ENCODE measurements around the gene CYSRT1. TPM values are rescaled to one million over a fixed set of nuclear protein-coding genes. Genes with fewer than 3 reads are reported as not detected.
"Not testable (repeated sequence)": the region's sequence is repeated elsewhere in the genome, so short reads cannot be mapped to it uniquely, and the experiment has no call there.

The CYSRT1 gene
- total RNA-seq, 1 donor from 2014 or later = 0.41 TPM

- ATAC-seq (peak; percentile 67), DNase-seq (peak; percentile 93)
- Histone ChIP-seq H3K36me3 (peaks cover 21% of the 10 kb centered on the region), H3K4me1 (peaks cover 50% of the 10 kb centered on the region), H3K27me3 (peaks cover 4% of the 10 kb centered on the region), H3K27ac (peak overlapping the region; percentile 93), H3K9me3 (no peaks in the 10 kb centered on the region), H3K4me3 (peak overlapping the region; percentile 74)
- intact Hi-C loops (cut with DNase I) = no loop called here
- TF ChIP-seq, protein P1, sequence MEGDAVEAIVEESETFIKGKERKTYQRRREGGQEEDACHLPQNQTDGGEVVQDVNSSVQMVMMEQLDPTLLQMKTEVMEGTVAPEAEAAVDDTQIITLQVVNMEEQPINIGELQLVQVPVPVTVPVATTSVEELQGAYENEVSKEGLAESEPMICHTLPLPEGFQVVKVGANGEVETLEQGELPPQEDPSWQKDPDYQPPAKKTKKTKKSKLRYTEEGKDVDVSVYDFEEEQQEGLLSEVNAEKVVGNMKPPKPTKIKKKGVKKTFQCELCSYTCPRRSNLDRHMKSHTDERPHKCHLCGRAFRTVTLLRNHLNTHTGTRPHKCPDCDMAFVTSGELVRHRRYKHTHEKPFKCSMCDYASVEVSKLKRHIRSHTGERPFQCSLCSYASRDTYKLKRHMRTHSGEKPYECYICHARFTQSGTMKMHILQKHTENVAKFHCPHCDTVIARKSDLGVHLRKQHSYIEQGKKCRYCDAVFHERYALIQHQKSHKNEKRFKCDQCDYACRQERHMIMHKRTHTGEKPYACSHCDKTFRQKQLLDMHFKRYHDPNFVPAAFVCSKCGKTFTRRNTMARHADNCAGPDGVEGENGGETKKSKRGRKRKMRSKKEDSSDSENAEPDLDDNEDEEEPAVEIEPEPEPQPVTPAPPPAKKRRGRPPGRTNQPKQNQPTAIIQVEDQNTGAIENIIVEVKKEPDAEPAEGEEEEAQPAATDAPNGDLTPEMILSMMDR (IDR thresholded peaks at IDR 0.05) = no peak
Observed at GRCh38 chr9:137240318-137240840, 15.4 kb downstream of the CYSRT1 start.

DNA sequence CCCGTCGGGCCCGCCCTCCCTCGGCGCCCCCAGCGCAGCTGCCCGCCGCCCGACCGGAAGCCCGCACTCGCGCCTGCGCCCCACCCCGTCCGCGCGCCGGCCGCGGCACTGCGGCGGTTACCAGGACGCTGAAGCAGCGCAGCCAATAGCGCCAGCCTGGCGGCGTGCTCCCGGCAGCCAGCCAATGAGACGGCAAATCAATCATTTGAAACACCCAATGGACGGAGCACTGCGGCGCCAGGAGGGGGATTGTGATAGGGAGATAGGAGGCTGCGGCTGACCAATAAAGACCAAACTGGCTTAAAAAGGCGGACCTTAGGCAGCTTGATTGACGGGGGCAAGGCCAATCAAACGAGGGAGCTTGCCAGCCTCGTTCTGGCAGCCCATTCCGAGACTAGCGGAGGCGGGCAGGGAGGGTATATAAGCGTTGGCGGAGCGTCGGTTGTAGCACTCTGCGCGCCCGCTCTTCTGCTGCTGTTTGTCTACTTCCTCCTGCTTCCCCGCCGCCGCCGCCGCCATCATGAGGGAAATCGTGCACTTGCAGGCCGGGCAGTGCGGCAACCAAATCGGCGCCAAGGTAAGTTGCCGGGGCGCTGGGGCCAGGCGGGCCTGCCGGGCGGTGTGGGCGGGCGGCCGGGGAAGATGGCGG, 16.0 kb downstream of the CYSRT1 start, which contains the start of gene TUBB4B:
Gene TUBB4B, plus strand, starts transcription at position 447 of the 649 bp plus-strand sequence. Its CDS starts 74 bp downstream, at position 521.
- TF ChIP-seq, protein P1 (IDR thresholded peaks at IDR 0.05) = no peak
- peak; percentile 99 for DNase-seq
- intact Hi-C loops (cut with DNase I) = no loop called here
- H3K36me3 ChIP-seq = peaks cover 21% of the 10 kb centered on the region
- H3K27me3 ChIP-seq = peaks cover under 1% of the 10 kb centered on the region
- peak within 1 kb of the TSS; percentile 93 for H3K27ac ChIP-seq
- peaks cover 50% of the 10 kb centered on the region for H3K4me1 ChIP-seq
- H3K4me3 ChIP-seq = peak within 1 kb of the TSS; percentile 92
- H3K9me3 ChIP-seq = no peaks in the 10 kb centered on the region
- peak; percentile 87 for ATAC-seq

- Histone ChIP-seq H3K4me1 (peaks cover 44% of the 10 kb centered on the region), H3K9me3 (no peaks in the 10 kb centered on the region), H3K27me3 (no peaks in the 10 kb centered on the region), H3K4me3 (peak overlapping the region; percentile 92), H3K36me3 (peaks cover 21% of the 10 kb centered on the region), H3K27ac (peak overlapping the region; percentile 86)
- DNase-seq (peak; percentile 85), ATAC-seq (peak; percentile 28)
- TF ChIP-seq, protein P1 (IDR thresholded peaks at IDR 0.05) = no peak
- intact Hi-C loops (cut with DNase I) = no loop called here
Observed at GRCh38 chr9:137241490-137242268, 16.7 kb downstream of the CYSRT1 start.

DNA sequence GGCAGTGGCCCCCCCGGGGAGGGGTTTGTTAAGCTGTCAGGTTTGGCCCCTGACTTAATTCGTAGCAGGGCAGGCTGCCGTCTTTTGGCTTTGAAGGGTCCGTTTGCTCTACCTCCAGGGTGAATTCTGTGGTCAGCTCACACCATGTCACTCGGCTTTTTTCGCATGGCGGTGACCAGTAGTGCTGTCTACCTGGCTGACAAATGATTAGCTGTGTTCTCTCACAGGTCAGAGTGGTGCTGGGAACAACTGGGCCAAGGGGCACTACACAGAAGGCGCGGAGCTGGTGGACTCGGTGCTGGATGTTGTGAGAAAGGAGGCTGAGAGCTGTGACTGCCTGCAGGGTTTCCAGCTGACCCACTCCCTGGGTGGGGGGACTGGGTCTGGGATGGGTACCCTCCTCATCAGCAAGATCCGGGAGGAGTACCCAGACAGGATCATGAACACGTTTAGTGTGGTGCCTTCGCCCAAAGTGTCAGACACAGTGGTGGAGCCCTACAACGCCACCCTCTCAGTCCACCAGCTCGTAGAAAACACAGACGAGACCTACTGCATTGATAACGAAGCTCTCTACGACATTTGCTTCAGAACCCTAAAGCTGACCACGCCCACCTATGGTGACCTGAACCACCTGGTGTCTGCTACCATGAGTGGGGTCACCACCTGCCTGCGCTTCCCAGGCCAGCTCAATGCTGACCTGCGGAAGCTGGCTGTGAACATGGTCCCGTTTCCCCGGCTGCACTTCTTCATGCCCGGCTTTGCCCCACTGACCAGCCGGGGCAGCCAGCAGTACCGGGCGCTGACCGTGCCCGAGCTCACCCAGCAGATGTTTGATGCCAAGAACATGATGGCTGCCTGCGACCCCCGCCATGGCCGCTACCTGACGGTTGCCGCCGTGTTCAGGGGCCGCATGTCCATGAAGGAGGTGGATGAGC, 17.6 kb downstream of the CYSRT1 start:
- ATAC-seq (no peak), DNase-seq (no peak)
- Histone ChIP-seq H3K27ac (peak overlapping the region; percentile 86), H3K9me3 (no peaks in the 10 kb centered on the region), H3K4me1 (peaks cover 44% of the 10 kb centered on the region), H3K4me3 (peak overlapping the region; percentile 92), H3K27me3 (no peaks in the 10 kb centered on the region), H3K36me3 (peaks cover 21% of the 10 kb centered on the region)
- TF ChIP-seq, protein P1 (IDR thresholded peaks at IDR 0.05) = no peak
- intact Hi-C loops (cut with DNase I) = no loop called here

DNA sequence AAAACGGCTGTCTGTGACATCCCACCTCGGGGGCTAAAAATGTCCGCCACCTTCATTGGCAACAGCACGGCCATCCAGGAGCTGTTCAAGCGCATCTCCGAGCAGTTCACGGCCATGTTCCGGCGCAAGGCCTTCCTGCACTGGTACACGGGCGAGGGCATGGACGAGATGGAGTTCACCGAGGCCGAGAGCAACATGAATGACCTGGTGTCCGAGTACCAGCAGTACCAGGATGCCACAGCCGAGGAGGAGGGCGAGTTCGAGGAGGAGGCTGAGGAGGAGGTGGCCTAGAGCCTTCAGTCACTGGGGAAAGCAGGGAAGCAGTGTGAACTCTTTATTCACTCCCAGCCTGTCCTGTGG, 18.3 kb downstream of the CYSRT1 start:
- H3K9me3 ChIP-seq, H3K4me3 ChIP-seq: not testable (repeated sequence)

More for the DNA sequence above, 18.3 kb downstream of the CYSRT1 start:
- intact Hi-C loops (cut with DNase I); DNase-seq; H3K27me3 ChIP-seq; ATAC-seq; H3K27ac ChIP-seq: not testable (repeated sequence)
- Histone ChIP-seq H3K4me1 (peaks cover 45% of the 10 kb centered on the region), H3K36me3 (peaks cover 21% of the 10 kb centered on the region)
